Coronary artery (tissue), 2 donors: ENCODE measurements around the gene UNC13B.
"Not testable (repeated sequence)": the region's sequence is repeated elsewhere in the genome, so short reads cannot be mapped to it uniquely, and the experiment has no call there.

Experiments used
- DNase-seq: peaks from one replicate; pipeline ENCODE4 v3.0.0-alpha.2; 2017; ENCODE audit warnings: low spot score
- H3K27ac ChIP-seq, 2 donors: fragments of 200-600 bp; sonication (generic); one replicate each; pipeline ENCODE4 v1.5.1; 2016 to 2019
- H3K4me3 ChIP-seq: fragments of 200-600 bp; sonication (generic); 2 replicates; pipeline ENCODE4 v1.5.1; 2016; ENCODE audit warnings: mild to moderate bottlenecking, moderate library complexity
- TF ChIP-seq, protein P1 (sequence below): fragments of 200-600 bp; sonication (generic); IDR thresholded peaks from one replicate; pipeline ENCODE4 v1.5.1; 2019; ENCODE audit warnings: antibody characterized with exemption

Gene UNC13B

DNA sequence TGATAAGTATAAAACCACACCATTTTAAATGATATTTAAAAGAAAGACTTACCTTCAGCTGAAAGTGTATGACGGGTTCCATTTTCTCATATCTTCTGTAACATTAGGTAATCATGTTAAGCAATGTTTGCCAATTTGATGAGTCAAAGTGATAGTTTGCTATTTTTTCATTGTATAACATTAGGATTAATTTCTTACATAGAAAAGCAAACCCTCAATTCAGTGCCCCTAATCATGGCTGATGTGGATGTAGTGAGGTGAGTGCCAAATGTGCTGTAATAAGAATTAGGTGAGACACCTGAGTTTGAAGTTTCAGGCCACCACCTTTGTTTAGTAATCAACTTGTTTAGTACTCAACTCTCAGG lies 68.0 kb downstream of the UNC13B start:
- no peak overlapping the region for H3K4me3 ChIP-seq
- H3K27ac ChIP-seq: no peak overlapping the region
- no peak for DNase-seq
- TF ChIP-seq, protein P1, sequence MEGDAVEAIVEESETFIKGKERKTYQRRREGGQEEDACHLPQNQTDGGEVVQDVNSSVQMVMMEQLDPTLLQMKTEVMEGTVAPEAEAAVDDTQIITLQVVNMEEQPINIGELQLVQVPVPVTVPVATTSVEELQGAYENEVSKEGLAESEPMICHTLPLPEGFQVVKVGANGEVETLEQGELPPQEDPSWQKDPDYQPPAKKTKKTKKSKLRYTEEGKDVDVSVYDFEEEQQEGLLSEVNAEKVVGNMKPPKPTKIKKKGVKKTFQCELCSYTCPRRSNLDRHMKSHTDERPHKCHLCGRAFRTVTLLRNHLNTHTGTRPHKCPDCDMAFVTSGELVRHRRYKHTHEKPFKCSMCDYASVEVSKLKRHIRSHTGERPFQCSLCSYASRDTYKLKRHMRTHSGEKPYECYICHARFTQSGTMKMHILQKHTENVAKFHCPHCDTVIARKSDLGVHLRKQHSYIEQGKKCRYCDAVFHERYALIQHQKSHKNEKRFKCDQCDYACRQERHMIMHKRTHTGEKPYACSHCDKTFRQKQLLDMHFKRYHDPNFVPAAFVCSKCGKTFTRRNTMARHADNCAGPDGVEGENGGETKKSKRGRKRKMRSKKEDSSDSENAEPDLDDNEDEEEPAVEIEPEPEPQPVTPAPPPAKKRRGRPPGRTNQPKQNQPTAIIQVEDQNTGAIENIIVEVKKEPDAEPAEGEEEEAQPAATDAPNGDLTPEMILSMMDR: no peak

DNA sequence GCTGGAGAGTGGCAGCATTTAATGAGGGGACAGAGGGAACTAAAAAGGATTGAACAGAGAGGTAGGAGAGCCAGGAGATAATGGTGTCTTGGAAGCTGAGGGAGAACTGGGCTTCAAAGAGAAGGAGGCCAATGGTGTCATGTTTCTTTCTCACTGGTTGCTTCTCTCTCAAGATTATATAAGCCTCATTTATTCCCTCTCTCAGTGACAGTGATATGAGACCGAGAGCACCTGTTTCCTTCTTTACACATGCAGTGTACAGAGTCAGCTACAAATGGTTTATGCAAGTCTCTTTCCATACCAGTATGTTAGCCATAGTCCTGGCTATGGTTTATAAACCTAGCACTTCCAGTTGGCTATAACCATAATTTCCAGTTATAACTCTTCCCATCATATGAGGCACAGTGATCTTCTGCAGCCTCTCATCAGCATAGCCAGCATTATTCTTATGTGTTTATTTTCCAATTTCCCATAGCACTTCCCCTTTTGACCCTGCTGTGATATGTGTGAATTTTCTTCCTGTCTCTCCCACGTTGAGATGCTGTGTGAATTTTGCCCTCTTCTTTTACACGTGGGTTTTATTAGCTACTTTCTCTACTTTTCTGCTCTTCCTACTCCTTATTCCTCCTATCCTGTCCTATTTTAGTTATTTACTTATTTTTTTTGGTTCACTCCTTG lies 71.2 kb downstream of the UNC13B start:
- TF ChIP-seq, protein P1: no peak
- no peak for DNase-seq
- H3K27ac ChIP-seq: no peak overlapping the region

DNA sequence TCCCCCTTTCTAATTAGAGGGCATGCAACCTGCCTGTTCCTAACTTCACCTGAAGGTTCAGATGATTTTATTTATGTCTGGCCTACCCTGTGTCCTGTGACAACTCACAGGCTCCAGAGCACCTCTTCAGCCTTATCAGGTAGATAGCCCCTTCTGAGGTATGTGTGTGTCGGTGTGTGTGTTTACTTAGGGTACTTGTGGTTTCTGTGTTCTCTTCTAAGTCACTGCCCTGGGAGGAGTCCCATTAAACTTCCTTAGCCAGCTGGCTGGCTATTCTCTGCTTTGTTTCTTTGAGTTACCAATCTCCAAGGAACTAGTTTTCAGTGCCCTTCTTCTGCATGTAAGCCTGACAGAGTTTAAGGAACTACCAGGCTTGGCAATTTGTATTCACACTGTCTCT lies 74.9 kb downstream of the UNC13B start:
- H3K4me3 ChIP-seq: no peak overlapping the region
- H3K27ac ChIP-seq: no peak overlapping the region
- no peak for DNase-seq
- TF ChIP-seq, protein P1: no peak

More for the DNA sequence above, 71.2 kb downstream of the UNC13B start:
- H3K4me3 ChIP-seq: no peak overlapping the region

DNA sequence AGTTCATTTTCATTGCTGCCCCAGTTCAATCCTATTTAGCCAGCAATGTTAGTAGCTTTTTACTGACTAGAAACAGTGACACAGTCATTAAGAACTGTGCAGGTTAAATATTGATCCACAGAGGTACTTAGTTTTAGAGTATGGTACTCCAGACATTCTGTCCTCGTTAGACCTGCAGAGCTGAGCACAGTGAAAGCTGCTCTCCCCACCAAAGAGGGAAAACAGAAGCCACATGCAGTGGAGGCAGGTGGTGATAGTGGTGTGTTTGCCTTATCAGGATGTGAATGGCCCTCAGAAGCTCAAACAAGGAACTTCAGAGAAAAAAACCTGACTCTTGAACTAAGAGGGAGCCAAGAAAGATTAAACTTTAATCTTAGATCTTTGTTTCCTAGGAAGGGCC lies 75.5 kb downstream of the UNC13B start:
- Histone ChIP-seq H3K4me3 (no peak overlapping the region), H3K27ac (no peak overlapping the region)
- no peak for DNase-seq
- TF ChIP-seq, protein P1: no peak

DNA sequence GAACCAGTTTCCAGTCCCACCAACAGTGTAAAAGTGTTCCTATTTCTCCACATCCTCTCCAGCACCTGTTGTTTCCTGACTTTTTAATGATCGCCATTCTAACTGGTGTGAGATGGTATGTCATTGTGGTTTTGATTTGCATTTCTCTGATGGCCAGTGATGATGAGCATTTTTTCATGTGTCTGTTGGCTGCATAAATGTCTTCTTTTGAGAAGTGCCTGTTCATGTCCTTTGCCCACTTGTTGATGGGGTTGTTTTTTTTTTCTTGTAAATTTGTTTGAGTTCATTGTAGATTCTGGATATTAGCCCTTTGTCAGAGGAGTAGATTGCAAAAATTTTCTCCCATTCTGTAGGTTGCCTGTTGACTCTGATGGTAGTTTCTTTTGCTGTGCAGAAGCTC lies 84.1 kb downstream of the UNC13B start:
- H3K4me3 ChIP-seq, DNase-seq, H3K27ac ChIP-seq: not testable (repeated sequence)

DNA sequence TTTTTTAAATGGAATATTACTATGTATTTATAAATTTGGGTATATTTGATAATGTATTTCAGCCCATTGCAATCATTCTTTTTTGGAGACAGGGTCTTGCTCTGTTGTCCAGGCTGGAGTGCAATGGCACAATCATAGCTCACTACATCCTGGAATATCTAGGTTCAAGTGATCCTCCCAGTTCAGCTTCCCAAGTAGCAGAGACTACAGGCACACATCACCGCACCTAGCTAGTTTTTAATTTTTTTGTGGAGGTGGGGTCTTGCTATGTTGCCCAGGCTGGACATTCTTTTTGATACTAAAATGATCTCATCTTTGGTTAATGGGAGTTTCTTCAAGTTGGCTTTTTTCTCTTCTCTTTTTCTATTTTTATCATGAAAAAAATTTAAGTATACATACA lies 91.3 kb downstream of the UNC13B start:
- DNase-seq: no peak
- no peak overlapping the region for H3K4me3 ChIP-seq
- H3K27ac ChIP-seq: no peak overlapping the region
- TF ChIP-seq, protein P1: no peak

DNA sequence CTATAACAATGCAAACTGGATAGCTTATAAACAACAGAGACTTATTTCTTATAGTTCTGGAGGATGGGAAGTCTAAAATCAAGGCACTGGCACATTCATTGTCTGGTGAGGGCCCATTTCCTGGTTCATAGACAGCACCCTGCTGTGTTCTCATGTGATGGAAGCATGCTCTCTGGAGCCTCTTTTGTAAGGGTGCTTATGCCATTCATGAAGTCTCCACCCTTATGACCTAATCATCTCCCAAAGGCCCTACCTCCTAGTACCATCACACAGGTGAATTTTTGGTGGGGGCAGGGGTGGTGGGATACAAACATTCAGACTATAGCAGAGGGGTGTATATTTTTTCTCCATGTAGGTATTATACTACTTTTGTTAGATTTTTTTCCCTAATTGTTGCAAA lies 92.4 kb downstream of the UNC13B start:
- DNase-seq: no peak
- Histone ChIP-seq H3K4me3 (no peak overlapping the region), H3K27ac (no peak overlapping the region)
- TF ChIP-seq, protein P1: no peak
